Activated CD4-positive, CD25-positive, alpha-beta regulatory T cell treated with anti-CD3 and anti-CD28 coated beads, Interleukin-2, amount 50 U/mL, for 72 hours (primary cell): ENCODE data around the gene PTGES3L.
"Not testable (repeated sequence)": the region's sequence is repeated elsewhere in the genome, so short reads cannot be mapped to it uniquely, and the experiment has no call there.

ENCODE experiments used
- DNase-seq: peaks from one replicate; pipeline ENCODE4 v3.0.0; 2021

The PTGES3L gene

GRCh38 chr17:42919522-42920077, 60.3 kb downstream of the PTGES3L start:
- not testable (repeated sequence) for DNase-seq

DNA sequence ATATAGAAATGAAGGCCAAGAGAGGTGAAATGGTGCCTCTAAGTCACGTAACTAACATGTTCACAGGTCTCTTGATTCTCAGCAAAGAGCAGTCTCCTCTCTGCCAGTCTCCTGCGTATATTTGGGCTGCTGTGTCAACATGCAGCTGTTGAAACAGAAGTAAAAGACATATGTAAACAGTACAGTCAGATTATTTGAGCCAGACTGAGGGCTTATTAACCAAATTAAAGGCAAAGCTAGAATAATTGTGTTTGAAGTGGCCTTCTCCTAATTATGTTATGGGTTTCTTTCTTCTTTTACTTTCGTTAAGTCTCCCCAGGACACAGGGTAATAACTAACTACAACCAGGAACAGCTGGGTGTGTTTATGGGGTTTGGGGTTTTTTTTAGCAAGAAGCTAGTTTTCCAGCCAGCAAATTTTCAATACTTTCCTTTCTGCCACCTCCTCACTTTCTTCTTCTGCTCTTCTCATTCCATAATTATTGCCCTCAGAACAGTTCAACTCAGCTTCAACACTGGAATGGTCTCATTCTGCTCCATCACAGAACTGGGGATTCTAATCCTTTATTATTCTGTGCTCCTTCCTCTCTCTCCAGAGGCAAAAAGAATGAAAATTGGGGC, 60.9 kb downstream of the PTGES3L start:
- DNase-seq: no peak
